Suprapubic skin (tissue), 3 donors: ENCODE data around the gene VAMP3.

ENCODE experiments used
- POLR2A ChIP-seq, 2 donors: fragments of 450-650 bp; IDR thresholded peaks; one replicate each; pipeline ENCODE4 v1.6.1; 2017; ENCODE audit warnings: antibody characterized with exemption in 2 of 2, mild to moderate bottlenecking in 2 of 2, moderate library complexity in 2 of 2
- TF ChIP-seq, protein P1 (sequence below), 2 donors: fragments of 200-600 bp in 1 of 2; fragments of 450-650 bp in 1 of 2; sonication (generic) in 1 of 2; IDR thresholded peaks; one replicate each; pipeline ENCODE4 v1.5.1; 2016 to 2019; ENCODE audit warnings: antibody characterized with exemption in 2 of 2, mild to moderate bottlenecking in 1 of 2, moderate library complexity in 1 of 2

DNA sequence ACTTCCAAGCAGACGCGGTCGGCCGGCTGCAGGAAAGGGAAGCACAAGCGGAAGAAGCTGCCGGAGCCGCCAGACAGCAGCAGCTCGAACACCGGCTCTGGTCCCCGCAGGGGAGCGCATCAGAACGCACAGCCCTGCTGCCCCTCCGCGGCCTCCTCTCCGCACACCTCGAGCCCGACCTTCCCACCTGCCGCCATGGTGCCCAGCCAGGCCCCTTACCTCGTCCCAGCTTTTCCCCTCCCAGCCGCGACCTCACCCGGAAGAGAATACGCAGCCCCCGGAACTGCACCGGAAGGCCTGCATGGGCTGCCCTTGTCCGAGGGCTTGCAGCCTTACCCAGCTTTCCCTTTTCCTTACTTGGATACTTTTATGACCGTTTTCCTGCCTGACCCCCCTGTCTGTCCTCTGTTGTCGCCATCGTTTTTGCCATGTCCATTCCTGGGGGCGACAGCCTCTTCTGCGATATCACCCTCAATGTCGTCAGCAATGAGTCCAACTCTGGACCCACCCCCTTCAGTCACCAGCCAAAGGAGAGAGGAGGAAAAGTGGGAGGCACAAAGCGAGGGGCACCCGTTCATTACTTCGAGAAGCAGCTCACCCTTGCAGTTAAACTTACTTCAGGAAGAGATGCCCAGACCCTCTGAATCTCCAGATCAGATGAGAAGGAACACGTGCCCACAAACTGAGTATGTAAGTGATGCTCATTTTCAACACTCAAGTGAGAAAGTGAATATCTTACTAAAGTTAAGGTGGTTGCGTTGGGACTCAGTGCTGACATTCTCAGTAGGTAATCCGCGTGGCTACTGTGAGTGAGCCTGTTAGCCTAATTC, 56.2 kb downstream of the VAMP3 start:
- TF ChIP-seq, protein P1, sequence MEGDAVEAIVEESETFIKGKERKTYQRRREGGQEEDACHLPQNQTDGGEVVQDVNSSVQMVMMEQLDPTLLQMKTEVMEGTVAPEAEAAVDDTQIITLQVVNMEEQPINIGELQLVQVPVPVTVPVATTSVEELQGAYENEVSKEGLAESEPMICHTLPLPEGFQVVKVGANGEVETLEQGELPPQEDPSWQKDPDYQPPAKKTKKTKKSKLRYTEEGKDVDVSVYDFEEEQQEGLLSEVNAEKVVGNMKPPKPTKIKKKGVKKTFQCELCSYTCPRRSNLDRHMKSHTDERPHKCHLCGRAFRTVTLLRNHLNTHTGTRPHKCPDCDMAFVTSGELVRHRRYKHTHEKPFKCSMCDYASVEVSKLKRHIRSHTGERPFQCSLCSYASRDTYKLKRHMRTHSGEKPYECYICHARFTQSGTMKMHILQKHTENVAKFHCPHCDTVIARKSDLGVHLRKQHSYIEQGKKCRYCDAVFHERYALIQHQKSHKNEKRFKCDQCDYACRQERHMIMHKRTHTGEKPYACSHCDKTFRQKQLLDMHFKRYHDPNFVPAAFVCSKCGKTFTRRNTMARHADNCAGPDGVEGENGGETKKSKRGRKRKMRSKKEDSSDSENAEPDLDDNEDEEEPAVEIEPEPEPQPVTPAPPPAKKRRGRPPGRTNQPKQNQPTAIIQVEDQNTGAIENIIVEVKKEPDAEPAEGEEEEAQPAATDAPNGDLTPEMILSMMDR (IDR thresholded peaks at IDR 0.05), result no peak
- TF ChIP-seq POLR2A (IDR thresholded peaks at IDR 0.05), result no peak
